Stimulated activated CD4-positive, alpha-beta T cell treated with anti-CD3 and anti-CD28 coated beads, Interleukin-12 subunit alpha, Interleukin-12 subunit beta, amount 100 ng/mL, for 48 hours (primary cell): ENCODE data around the gene EIF5A.

Experiments used
- DNase-seq, 3 donors: peaks; one replicate each; pipeline ENCODE4 v3.0.0-alpha.2; 2020; ENCODE audit warnings: low read depth in 2 of 3, low spot score in 1 of 3

EIF5A gene

GRCh38 chr17:7312432-7313087, 5.1 kb downstream of the EIF5A start:
- no peak for DNase-seq

DNA sequence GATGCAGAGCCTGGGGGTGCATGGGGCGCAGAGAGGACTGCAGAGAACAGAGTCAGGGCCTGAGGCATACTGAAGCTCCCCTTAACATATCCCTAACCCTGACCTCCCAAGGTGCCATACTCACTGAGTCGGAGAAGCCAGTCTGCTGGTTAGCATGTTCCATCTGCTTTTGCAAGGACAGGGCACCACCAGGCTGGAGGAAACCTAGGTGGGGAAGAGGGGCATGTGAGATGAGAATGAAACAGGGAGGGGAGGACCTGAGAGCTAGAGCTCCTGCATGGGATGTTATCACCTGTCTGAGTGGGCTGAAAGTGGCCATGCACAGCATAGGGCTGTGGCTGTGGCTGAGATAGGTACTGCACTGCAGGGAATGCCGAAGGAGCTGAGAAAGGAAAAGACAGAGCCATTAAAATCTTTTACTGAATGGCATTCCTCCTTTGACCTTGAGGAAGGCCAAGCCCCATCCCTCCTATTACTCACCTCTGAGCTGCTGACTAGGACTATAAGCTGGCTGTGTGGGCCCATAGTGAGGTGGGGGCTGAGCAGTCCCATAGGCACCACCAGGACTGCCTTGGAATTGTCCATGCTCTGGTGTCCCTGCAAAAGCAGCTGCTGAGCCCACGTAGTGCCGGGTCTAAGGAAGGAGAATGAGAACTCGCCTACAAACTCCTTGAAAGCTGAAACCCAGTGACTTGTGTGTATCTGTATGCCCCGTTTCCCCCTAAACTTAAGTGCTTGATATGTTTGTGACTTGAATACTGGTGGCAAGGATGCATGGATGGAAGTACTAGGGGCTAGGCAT, 5.9 kb downstream of the EIF5A start:
- DNase-seq = peak in 1 of 3 donors; percentile 26

DNA sequence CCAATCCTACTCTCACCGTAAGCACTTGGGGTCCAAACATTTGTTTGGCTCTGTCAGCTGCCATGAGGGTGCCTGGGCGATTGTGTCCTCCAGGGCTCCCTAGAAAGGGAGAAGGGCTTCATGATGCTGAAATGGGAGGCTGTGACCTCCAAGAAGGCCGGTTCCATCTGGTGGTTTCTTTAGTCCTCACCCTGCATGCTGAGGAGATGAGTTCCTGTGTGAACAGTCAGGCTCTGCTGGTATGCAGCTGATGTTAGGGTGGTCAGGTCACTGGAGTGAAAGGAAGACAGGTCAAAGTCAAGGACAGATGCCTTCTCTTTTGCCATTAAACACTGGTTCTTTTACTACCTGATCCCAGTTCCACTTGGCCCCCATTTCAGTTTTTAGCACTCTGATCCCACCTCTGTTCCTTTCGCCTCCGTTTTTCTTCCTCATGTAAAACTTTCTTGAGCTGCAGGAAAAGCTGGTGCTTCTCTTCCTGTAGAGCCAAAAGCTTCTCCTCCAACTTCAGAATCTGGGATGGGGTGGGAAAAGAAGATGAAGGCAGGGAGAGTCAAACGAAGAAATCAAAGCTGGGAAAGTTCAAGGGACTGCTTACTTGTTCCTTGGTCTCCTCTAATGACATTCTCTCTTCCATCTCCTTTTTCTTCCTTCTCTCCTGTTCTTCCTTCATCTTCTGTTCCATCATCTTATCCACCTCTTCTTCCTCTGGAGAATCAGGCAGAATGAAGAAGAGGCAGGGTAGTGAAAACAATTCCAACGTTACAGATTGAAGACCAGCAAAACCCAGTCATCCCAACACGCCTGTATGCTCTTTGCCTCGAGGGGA, 6.7 kb downstream of the EIF5A start:
- no peak for DNase-seq

DNA sequence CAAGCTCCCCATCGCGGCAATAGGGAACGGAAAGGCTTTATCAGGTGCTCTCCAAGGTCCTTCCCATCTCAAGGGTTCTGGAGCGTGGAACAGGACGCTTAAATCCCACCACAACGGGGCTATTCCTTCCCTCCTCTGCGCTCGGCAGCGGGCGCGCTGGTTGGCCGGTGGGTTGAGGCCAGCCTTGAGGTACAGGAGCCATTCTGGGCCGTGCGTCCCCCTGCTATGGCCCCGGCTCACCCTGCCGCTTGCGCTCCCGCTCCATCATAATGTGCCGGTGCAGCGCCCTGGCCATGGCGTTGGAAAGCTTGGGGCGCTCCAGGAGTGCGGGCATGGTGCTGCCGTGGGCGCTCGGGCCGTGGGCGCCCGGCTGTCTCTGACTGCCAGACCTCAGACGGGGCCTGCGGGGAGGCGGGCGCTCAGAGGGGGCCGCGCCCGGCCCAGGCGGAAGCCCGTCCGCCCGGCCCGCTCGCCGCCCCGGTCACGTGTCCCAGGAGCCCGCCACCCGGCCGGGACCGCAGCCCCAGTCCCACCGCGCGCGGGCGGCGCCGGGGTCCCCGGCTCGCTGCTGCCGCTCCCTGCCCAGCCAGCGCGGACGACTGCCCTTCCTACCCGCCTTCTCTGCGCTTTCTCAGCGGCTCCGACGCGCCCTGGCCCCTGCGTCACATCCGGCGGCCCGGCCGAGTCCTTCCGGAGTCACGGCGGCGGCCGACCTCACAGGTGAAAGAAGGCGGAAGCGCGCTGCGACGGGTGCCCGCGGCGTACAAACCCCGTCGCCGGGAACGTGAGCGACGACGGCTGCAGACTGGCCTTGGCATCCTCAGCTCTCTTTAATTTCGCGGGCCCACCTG, 7.5 kb downstream of the EIF5A start, which contains the start of gene GPS2:
Gene GPS2, minus strand, starts transcription at position 642 of the 851 bp plus-strand sequence. Its CDS starts 308 bp downstream, at position 334.
- peak; percentile 87 to 91 (median 88) for DNase-seq

DNA sequence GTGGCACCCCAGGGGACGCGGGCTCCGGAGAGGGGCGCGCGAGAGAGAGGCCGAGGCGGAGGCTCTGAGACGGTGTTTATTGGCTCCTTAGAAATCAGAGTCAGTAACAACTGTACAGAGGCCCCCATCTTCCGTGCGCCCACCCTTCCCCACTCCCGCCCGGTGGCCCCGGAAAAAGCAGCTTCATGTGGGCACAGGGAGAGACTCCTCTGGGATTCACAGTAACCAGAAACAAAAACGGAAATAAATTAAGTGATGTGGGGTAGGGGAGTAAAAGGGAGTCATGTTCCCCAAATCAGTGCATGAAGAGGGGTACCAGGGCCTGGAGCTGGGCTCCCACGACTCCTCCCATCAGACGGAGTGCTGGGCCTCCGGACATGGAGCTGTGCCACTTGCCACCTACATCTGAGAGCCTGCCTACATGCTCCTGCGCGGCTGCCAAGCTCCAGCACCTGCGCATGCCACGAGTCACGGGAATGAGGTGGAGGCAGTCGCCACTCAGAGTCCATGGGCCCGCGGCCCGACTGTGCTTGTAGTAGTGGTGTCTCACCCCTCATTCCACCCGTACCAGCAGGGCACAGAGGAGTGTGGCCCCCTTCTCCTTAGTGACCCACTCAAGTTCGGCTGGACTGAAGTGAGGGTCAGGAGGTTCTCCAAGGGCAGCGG, 8.3 kb downstream of the EIF5A start:
- DNase-seq = no peak

- no peak for DNase-seq
Measured at GRCh38 chr17:7317161-7317803, 9.9 kb downstream of the EIF5A start.

GRCh38 chr17:7318121-7318860, 10.9 kb downstream of the EIF5A start:
- DNase-seq = no peak

GRCh38 chr17:7321466-7321865, 14.0 kb downstream of the EIF5A start:
- DNase-seq = no peak

- no peak for DNase-seq
Measured at GRCh38 chr17:7322520-7323194, 15.2 kb downstream of the EIF5A start.

GRCh38 chr17:7323731-7324437, 16.5 kb downstream of the EIF5A start:
- DNase-seq = peak; percentile 36 to 69 (median 56)

- no peak for DNase-seq
Measured at GRCh38 chr17:7324438-7324779, 17.0 kb downstream of the EIF5A start.

DNA sequence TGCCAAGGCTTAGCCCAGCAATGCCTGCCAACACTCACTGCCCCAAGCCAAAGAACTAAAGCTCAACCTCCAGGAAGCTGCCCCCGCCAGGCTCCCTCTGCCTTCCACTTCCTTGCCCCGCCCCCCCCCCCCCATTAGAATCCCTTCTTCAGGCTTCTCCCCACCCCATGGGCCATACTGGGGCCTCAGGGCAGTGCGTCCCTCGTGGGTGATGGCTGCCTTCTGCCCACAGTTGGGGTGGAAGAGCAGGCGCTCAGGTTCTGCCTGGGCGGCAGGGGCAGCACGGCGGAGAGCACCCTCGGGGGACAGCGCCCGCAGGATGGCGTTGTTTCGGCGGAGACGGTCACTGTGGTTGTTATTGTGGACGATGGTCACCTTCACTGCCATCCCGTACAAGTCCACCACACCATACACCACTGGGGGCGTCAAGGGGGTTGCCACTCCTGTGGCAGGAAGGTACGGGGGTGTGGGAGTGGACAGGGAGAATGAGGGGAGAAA, 17.7 kb downstream of the EIF5A start:
- no peak for DNase-seq

GRCh38 chr17:7326186-7326585, 18.8 kb downstream of the EIF5A start:
- no peak for DNase-seq

DNA sequence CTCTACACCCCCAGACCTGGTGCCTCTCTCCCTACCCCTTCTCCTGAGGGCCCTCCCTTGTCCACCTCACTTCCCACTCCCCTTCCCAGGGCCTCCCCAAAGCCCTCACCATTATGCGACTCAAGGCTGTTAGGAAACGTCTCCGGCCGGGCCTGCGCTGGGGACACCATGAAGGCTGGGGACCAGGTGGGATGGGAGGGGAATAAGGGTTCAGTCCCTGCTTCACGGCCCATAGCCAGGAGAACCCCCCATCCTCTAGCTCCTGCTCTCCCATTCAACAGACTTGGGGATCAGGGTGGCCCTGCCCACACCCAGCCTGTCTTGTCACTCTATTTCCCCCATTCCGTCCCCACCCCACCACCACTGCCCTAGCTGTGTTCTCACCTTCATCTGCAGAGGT, 19.6 kb downstream of the EIF5A start:
- DNase-seq = no peak

DNA sequence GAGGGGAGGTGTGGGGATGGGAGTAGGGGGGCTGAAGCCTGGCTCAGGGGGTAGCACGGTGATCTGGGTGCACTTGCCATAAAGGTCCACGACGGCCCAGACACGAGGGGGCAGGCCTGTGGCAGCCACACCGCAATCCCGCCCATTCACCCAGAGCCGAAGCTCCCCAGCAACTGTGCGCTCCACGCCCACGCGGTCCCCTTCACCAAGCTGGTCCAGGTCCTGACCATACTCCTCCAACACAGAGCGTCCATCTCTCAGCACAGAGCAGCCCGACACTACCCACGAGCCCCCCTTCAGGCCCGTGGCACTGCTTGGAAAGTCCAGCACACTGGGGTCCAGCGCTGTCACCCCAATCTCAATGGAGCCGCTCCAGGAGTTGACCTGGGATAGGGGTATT, 20.1 kb downstream of the EIF5A start:
- no peak for DNase-seq

- no peak for DNase-seq
Measured at GRCh38 chr17:7328009-7328408, 20.6 kb downstream of the EIF5A start.

GRCh38 chr17:7328840-7329373, 21.5 kb downstream of the EIF5A start, which contains the start of gene NEURL4:
NEURL4 (minus strand) TSS chr17:7329335; CDS start chr17:7329312, 23 bp downstream.
- no peak for DNase-seq
